Psoas muscle (tissue), 8 donors: Measurements from ENCODE around the gene TACC3. TPM values are rescaled to one million over a fixed set of nuclear protein-coding genes. Genes with fewer than 3 reads are reported as not detected.

Experiments used
- ATAC-seq, 4 donors: fragments of 200-7000 bp; cut with Tn5 transposase; one replicate each; pipeline ENCODE4 v1.9.1; 2020; ENCODE audit warnings: moderate library complexity in 3 of 4, mild to moderate bottlenecking in 2 of 4
- DNase-seq, 2 donors: peaks; one replicate each; pipeline ENCODE4 v3.0.0-alpha.2; 2020
- H3K27ac ChIP-seq: fragments of 200-600 bp; one replicate; pipeline ENCODE4 v1.8.0; 2022
- H3K27me3 ChIP-seq, 3 donors: fragments of 200-600 bp in 1 of 3; one replicate each; pipeline versions ENCODE4 v1.6.1 to v1.8.0; 2013 to 2022; ENCODE audit warnings: low read length in 2 of 3, mild to moderate bottlenecking in 2 of 3, moderate library complexity in 1 of 3; ENCODE audit not compliant: insufficient read depth in 3 of 3
- H3K36me3 ChIP-seq, 2 donors: fragments of 200-600 bp in 1 of 2; one replicate each; pipeline versions ENCODE4 v1.6.1 to v1.8.0; 2013 to 2022; ENCODE audit warnings: low read depth in 1 of 2, mild to moderate bottlenecking in 1 of 2, moderate library complexity in 1 of 2; ENCODE audit not compliant: insufficient read depth in 1 of 2
- H3K4me1 ChIP-seq: fragments of 200-600 bp; one replicate; pipeline ENCODE4 v1.8.0; 2022
- H3K4me3 ChIP-seq: fragments of 200-600 bp; one replicate; pipeline ENCODE4 v1.8.0; 2022; ENCODE audit warnings: mild to moderate bottlenecking
- H3K9me3 ChIP-seq: fragments of 200-600 bp; one replicate; pipeline ENCODE4 v1.8.0; 2022
- WGBS, 3 donors: extraction: QIAGEN DNeasy Blood & Tissue Kit; methylation state at CpG; one replicate each; pipeline versions ENCODE4 v1.1.6 to v1.1.7; 2013; 5-methylcytosine and 5-hydroxymethylcytosine counted together
- intact Hi-C, 2 donors: fragments of 100-400 bp; cut with DNase I; formaldehyde crosslinking; loops; one replicate each; pipeline versions ENCODE4 v1.11.0 to v1.14.2; 2022
- polyA plus RNA-seq, 3 donors: library from polyadenylated mRNA; stranded (reverse); fragments of 200-250 nt; gene quantifications; one replicate each; pipeline ENCODE4 v1.2.3, GENCODE V29; 2013
- total RNA-seq, 4 donors: library from RNA; stranded (reverse); fragmentation: NEBNext Ultra II Directional in 2 of 4; extraction: Animal tissue kit (Norgen Biotek cat#: 25700) in 2 of 4; gene quantifications; one replicate each; pipeline versions ENCODE4 v1.2.1 to v1.2.4, GENCODE V29; 2021 to 2023
- TF ChIP-seq, protein P1 (sequence below): fragments of 200-600 bp; IDR thresholded peaks from one replicate; pipeline ENCODE4 v1.8.0; 2022; ENCODE audit warnings: antibody characterized with exemption
- donor health status: healthy with polysubstance abuse.
- donor health status: DM: no; HTN: no; CAD: no; lungs with moderate emphysema.
- donor health status: Bipolar disorder and iron deficiency.
- donor health status: healthy.
- donor health status: DM: yes; HTN: yes; CAD: no.
- donor health status: DM: no; HTN: no; CAD: no.
- donor health status: DM: no; HTN: no; CAD: no.
- donor health status: DM: yes; HTN: yes; CAD: no.

TACC3 gene
- total and polyA plus RNA-seq, 7 donors: 2.2 to 4.8 (median 2.9) TPM

DNA sequence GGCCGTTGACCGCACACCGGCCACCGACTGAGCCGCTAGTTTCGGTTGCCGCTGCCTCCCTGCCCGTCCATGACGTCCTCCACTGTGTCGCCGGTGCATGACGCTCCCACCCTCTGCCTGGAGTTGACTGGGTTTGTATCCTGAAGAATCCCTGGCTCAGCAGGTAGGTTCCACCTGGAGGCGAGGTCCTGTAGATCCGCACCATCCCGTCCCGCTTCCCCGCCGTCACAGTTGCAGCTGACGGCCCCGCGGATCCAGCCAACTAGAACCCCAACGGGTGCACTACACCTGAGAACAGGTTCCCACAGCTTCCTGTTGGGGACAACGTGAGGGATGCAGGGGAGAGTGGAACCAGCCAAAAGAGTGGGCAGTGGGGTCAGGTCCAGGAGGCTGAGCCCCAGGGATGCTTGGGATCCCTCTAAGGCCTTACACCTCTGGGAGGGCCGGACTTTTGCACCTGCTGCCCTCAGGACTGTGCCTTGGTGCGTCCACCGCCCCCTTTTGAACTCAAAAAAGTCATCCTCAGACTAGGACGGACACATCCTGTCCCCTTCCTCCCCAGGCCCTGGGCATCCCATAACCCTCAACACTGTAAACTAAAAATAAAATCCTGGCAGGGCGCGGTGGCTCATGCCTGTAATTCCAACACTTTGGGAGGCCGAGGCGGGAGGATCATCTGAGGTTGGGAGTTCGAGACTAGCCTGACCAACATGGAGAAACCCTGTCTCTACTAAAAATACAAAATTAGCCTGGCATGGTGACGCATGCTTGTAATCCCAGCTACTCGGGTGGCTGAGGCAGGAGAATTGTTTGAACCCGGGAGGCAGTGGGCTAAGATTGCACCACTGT is 8.1 kb upstream of the TACC3 start:
- no peak for ATAC-seq

DNA sequence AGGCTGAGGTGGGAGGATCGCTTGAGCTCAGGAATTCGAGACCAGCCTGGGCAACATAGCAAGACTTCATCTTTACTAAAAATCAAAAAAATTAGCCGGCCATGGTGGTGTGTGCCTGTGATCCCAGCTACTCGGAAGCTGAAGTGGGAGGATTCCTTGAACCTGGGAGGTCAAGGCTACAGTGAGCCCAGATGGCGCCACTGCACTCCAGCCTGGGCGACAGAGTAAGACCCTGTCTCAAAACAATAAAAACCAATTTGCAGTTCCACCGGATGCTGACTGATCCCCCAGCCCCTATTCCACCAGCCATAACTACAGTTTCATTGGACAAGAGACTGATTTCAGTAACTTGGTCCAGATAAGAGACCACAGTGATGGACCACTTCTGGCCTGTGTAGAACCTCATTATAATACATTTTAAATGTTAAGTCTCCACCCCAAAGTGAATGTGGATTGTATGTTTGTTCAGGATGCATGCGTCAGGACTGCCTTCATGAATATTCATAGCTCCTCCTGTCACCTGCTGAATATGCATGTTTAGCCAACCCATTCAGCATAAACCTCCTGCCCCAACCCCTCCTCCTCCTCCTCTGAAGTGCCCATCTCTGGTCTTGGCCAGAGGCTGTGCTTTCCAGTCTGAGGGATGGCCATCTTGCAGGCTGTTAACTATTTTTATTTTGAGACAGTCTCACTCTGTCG is 6.9 kb upstream of the TACC3 start:
- H3K27me3 ChIP-seq: no peaks in the 10 kb centered on the region
- DNase-seq (no peak), ATAC-seq (no peak)
- H3K9me3 ChIP-seq: no peaks in the 10 kb centered on the region
- peaks cover 0 to 35% of the 10 kb centered on the region in 2 donors for H3K36me3 ChIP-seq
- TF ChIP-seq, protein P1, sequence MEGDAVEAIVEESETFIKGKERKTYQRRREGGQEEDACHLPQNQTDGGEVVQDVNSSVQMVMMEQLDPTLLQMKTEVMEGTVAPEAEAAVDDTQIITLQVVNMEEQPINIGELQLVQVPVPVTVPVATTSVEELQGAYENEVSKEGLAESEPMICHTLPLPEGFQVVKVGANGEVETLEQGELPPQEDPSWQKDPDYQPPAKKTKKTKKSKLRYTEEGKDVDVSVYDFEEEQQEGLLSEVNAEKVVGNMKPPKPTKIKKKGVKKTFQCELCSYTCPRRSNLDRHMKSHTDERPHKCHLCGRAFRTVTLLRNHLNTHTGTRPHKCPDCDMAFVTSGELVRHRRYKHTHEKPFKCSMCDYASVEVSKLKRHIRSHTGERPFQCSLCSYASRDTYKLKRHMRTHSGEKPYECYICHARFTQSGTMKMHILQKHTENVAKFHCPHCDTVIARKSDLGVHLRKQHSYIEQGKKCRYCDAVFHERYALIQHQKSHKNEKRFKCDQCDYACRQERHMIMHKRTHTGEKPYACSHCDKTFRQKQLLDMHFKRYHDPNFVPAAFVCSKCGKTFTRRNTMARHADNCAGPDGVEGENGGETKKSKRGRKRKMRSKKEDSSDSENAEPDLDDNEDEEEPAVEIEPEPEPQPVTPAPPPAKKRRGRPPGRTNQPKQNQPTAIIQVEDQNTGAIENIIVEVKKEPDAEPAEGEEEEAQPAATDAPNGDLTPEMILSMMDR: no peak
- H3K27ac ChIP-seq: peak overlapping the region; percentile 32
- 53 to 57% (median 55%) methylated on average over 9 of the region's 9 CpGs for WGBS, 3 donors
- intact Hi-C loops: no loop called here
- peaks cover 44% of the 10 kb centered on the region for H3K4me1 ChIP-seq
- no peak overlapping the region for H3K4me3 ChIP-seq

More for the DNA sequence above, 8.1 kb upstream of the TACC3 start:
- Histone ChIP-seq H3K9me3 (no peaks in the 10 kb centered on the region), H3K4me1 (peaks cover 31% of the 10 kb centered on the region), H3K27ac (peak overlapping the region; percentile 98), H3K4me3 (peak overlapping the region; percentile 95), H3K27me3 (no peaks in the 10 kb centered on the region), H3K36me3 (peaks cover 0 to 27% of the 10 kb centered on the region in 2 donors)
- intact Hi-C loops: no loop called here
- TF ChIP-seq, protein P1: no peak
- DNase-seq: no peak
- WGBS, 3 donors: 22 to 24% (median 22%) methylated on average over 35 of the region's 35 CpGs

DNA sequence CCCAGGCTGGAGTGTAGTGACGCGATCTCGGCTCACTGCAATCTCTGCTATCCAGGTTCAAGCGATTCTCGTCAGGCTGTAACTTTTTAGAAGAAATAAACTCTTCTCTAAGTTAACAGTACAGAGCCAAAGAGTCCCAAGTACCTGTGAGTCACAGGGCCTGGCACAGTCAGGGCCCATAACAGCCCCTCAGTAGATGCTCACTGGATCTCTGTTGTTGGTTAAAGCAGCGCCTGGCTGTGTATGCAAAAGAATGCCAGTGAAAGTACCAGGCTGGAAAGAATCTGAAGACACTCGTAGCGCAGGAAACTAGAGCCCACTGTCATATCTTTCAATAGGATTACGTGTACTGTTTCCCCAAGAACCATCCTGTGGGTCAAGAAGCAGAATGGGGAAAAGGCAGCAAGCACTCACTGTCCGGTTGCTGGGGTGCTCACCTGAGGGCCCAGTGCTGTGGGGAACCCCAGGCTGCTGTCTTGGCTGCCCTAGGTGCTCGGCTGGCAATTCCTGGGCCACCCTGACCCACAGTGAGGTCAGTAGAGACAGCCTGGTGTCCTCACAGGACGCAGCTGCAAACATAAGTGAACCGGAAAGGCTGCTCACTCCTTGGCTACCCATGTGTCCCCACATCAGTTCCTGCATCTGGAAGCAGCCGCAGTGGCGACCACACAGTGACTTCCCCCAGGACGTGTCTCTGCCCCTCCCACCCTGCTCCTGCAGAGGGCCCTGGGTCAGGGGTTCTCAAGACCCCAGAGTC is 6.1 kb upstream of the TACC3 start:
- Histone ChIP-seq H3K27ac (peak overlapping the region; percentile 32), H3K4me1 (peaks cover 51% of the 10 kb centered on the region), H3K9me3 (no peaks in the 10 kb centered on the region), H3K27me3 (no peaks in the 10 kb centered on the region), H3K36me3 (peaks cover 0 to 28% of the 10 kb centered on the region in 2 donors), H3K4me3 (no peak overlapping the region)
- ATAC-seq (no peak), DNase-seq (no peak)
- intact Hi-C loops: no loop called here
- TF ChIP-seq, protein P1: no peak
- 43 to 65% (median 51%) methylated on average over 16 of the region's 16 CpGs for WGBS, 3 donors

DNA sequence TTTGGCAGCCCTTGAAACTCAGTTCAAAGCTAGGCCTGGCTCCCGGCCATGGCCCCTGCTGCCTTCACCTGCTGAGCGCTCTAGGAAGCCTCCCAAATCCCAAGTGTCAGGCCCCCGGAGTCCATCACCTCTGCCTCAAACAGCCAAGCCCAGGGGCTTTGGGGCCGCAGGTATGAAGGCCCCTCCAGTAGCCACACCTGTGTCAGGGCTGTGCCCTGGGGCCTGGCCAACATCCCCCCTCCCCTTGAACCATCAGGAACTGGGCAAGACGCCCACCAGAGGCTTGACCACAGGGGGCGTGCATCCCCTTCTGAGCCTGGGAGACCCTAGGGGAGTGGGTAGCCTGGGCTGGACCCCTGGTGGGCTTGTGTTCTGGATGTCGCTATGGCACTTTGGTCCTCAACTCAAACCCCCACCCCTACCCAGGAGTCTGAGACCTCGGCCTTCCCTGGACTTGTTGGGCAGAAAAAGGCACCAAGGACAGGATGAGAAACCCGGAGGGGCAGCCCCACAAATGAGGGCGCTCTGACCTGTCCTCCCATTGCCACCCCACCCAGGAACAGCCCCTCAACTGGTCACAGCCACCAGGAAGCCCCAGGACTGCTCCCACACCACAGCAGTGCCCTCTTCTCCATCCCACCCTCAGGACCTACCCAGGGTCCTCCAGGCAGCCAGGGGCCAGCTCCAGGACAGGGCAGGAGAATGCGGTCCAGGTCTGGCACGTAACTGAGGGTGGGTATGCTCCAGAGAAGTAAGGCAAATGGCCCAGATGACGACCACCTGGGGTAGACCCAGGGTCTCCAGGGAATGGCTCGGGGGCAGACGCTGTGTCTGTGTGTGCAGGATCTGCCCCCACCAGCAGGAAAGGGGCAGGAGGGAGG is 5.0 kb upstream of the TACC3 start:
- no peak for DNase-seq
- 75 to 77% (median 76%) methylated on average over 15 of the region's 15 CpGs for WGBS, 3 donors
- Histone ChIP-seq H3K27me3 (no peaks in the 10 kb centered on the region), H3K4me3 (no peak overlapping the region), H3K9me3 (no peaks in the 10 kb centered on the region), H3K27ac (peak overlapping the region; percentile 32), H3K36me3 (peaks cover 0 to 25% of the 10 kb centered on the region in 2 donors), H3K4me1 (peaks cover 41% of the 10 kb centered on the region)
- TF ChIP-seq, protein P1: no peak
- intact Hi-C loops: no loop called here
- no peak for ATAC-seq
